A673 (cell line): Measurements from ENCODE around the gene NEMF. TPM values are rescaled to one million over a fixed set of nuclear protein-coding genes. Genes with fewer than 3 reads are reported as not detected.
"Not testable (repeated sequence)": the region's sequence is repeated elsewhere in the genome, so short reads cannot be mapped to it uniquely, and the experiment has no call there.

Experiments
- BruUV-seq: library from RNA; stranded (reverse); fragments of 400-500 nt; replicated peaks from 2 replicates; lab custom pipeline; 2021; lab: Mats Ljungman, UMichigan
- CTCF ChIA-PET: fragments of 300-600 bp; sonication (Branson Sonifier 250); formaldehyde crosslinking; loops from one replicate; lab custom pipeline; 2022; ENCODE audit warnings: antibody characterized with exemption; lab: Charles Lee
- POLR2A ChIA-PET: fragments of 300-600 bp; sonication (Branson Sonifier 250); formaldehyde crosslinking; loops from one replicate; lab custom pipeline; 2022; ENCODE audit warnings: antibody characterized with exemption; ENCODE audit not compliant: low non-redundant PET; lab: Charles Lee
- DNase-seq: peaks from one replicate; pipeline ENCODE4 v3.0.0-alpha.2; 2015; ENCODE audit warnings: low spot score
- H3K27ac ChIP-seq: fragments of 200-600 bp; sonication (generic); 2 replicates; pipeline ENCODE4 v1.5.1; 2016; ENCODE audit warnings: mixed run types, low read depth, mild to moderate bottlenecking, mixed read lengths, antibody characterized with exemption, low read length; ENCODE audit not compliant: poor library complexity, severe bottlenecking
- H3K27me3 ChIP-seq: fragments of 200-600 bp; sonication (generic); replicated peaks from 2 replicates; pipeline ENCODE4 v1.6.1; 2017; ENCODE audit warnings: mixed run types, low read depth, mild to moderate bottlenecking, mixed read lengths, antibody characterized with exemption, low read length; ENCODE audit not compliant: insufficient read depth, poor library complexity
- H3K36me3 ChIP-seq: fragments of 200-600 bp; sonication (generic); 2 replicates; pipeline ENCODE4 v1.6.1; 2016; ENCODE audit warnings: mixed run types, mild to moderate bottlenecking, mixed read lengths, antibody characterized with exemption, low read length; ENCODE audit not compliant: insufficient read depth, poor library complexity, severe bottlenecking
- H3K4me1 ChIP-seq: fragments of 200-600 bp; sonication (generic); 2 replicates; pipeline ENCODE4 v1.6.1; 2017; ENCODE audit warnings: mixed run types, mild to moderate bottlenecking, mixed read lengths, antibody characterized with exemption, low read length; ENCODE audit not compliant: insufficient read depth, poor library complexity, severe bottlenecking
- H3K4me3 ChIP-seq: fragments of 200-600 bp; sonication (generic); 2 replicates; pipeline ENCODE4 v1.5.1; 2016; ENCODE audit warnings: low read depth, mixed run types, mild to moderate bottlenecking, mixed read lengths, low read length; ENCODE audit not compliant: poor library complexity, severe bottlenecking
- H3K9me3 ChIP-seq: fragments of 200-600 bp; sonication (generic); 2 replicates; pipeline ENCODE4 v1.6.1; 2016; ENCODE audit warnings: mixed run types, low read depth, mild to moderate bottlenecking, mixed read lengths, antibody characterized with exemption, low read length; ENCODE audit not compliant: poor library complexity, severe bottlenecking
- CTCF ChIP-seq: fragments of 300-800, 200-600 bp; sonication (generic); conservative IDR thresholded peaks from 2 replicates; pipeline ENCODE4 v1.5.1; 2017; ENCODE audit warnings: low read depth, mild to moderate bottlenecking, antibody characterized with exemption, low read length, moderate library complexity, mixed read lengths
- EZH2 ChIP-seq: fragments of 200-600 bp; sonication (generic); IDR thresholded peaks from 2 replicates; pipeline ENCODE4 v1.6.1; 2017; ENCODE audit warnings: borderline replicate concordance, low read depth, mild to moderate bottlenecking, mixed read lengths, antibody characterized with exemption, low read length; ENCODE audit not compliant: poor library complexity, severe bottlenecking
- intact Hi-C: fragments of 100-400 bp; cut with micrococcal nuclease; formaldehyde crosslinking; loops from one replicate; pipeline ENCODE4 v1.10.0; 2022; ENCODE audit not compliant: unreplicated experiment
- total RNA-seq: library from RNA; stranded (reverse); gene quantifications from 2 replicates; pipeline ENCODE4 v1.2.3, GENCODE V29; 2021

NEMF gene
- total RNA-seq, 1 experiment from 2014 or later, result 77.5 TPM

DNA sequence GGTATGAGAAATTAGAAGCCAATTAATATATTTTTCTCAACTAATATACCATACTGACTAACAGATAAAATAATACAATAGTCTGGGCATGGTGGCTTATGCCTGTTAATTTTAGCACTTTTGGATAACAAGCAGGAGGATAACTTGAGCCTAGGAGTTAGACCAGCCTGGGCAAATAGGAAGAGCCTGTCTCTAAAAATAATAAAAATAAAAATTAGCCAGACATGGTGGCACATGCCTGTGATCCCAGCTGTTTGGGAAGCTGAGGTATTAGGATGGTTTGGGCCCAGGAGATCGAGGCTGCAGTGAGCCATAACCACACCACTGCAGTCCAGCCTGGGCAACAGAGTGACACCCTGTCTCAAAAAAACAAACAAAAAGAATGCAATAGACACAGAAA, 60.0 kb downstream of the NEMF start:
- Histone ChIP-seq H3K9me3 (no peaks in the 10 kb centered on the region), H3K4me3 (no peak overlapping the region), H3K36me3 (peaks cover 59% of the 10 kb centered on the region), H3K27me3 (no peaks in the 10 kb centered on the region), H3K4me1 (no peaks in the 10 kb centered on the region), H3K27ac (no peak overlapping the region)
- POLR2A ChIA-PET, result no interaction called here
- TF ChIP-seq EZH2, result no peak
- no peak for TF ChIP-seq CTCF
- intact Hi-C loops, result no loop called here
- no peak for DNase-seq
- BruUV-seq, result no TSS peak
- CTCF ChIA-PET, result no interaction called here

DNA sequence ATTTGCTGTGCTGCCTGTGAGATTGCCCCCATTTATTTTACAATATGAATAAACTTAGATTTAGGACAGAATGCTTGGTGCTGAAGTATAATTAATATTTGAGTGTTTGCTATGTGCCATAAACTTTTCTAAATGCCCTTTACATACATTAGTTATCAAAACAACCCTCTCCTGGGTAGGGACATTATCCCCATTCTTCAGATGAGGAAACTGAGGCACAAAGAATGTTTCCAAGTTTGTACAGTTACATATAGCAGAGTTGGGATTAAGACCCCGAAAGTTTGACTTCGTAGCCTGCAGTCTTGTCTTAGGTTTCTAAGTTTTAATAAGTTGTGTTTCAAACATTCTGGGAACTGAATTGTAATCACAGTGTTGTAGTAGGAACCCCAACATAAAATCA, 66.3 kb downstream of the NEMF start:
- Histone ChIP-seq H3K4me3 (no peak overlapping the region), H3K36me3 (peaks cover 77% of the 10 kb centered on the region), H3K4me1 (no peaks in the 10 kb centered on the region), H3K27ac (no peak overlapping the region), H3K9me3 (no peaks in the 10 kb centered on the region), H3K27me3 (no peaks in the 10 kb centered on the region)
- ChIA-PET POLR2A (no interaction called here), CTCF (no interaction called here)
- intact Hi-C loops, result no loop called here
- BruUV-seq, result no TSS peak
- no peak for TF ChIP-seq EZH2
- no peak for TF ChIP-seq CTCF
- no peak for DNase-seq

- Histone ChIP-seq H3K27ac (no peak overlapping the region), H3K27me3 (no peaks in the 10 kb centered on the region), H3K36me3 (peaks cover 91% of the 10 kb centered on the region), H3K4me1 (no peaks in the 10 kb centered on the region), H3K9me3 (no peaks in the 10 kb centered on the region), H3K4me3 (no peak overlapping the region)
- no TSS peak for BruUV-seq
- POLR2A ChIA-PET, result interaction anchor here (0.6 kb wide), 1 partner anchor 20 kb away, joined by 5 read pairs; no protein-coding TSS in a partner anchor
- CTCF ChIA-PET, result no interaction called here
- DNase-seq, result no peak
- no peak for TF ChIP-seq CTCF
- no peak for TF ChIP-seq EZH2
- intact Hi-C loops, result no loop called here
These were observed 69.1 kb downstream of the NEMF start for GRCh38 chr14:49783394-49784014.

DNA sequence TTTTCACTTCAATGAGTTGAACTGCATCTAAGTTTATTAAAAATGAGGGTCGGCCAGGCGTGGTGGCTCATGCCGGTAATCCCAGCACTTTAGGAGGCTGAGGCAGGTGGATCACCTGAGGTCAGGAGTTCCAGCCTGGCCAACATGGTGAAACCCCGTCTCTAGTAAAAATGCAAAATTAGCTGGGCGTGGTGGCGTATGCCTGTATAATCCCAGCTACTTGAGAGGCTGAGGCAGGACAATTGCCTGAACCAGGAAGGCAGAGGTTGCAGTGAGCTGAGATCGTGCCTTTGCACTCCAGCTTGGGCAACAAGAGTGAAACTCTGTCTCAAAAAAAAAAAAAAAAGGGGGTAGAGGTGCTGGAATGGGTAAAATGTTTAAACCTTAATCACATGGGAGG, 71.5 kb downstream of the NEMF start:
- H3K4me1 ChIP-seq, intact Hi-C loops, DNase-seq, BruUV-seq, H3K4me3 ChIP-seq, POLR2A ChIA-PET, H3K27ac ChIP-seq, H3K9me3 ChIP-seq, H3K27me3 ChIP-seq, CTCF ChIA-PET: not testable (repeated sequence)
- H3K36me3 ChIP-seq, result peaks cover 86% of the 10 kb centered on the region
